Measurements from ENCODE around the gene LRRC63. TPM values are rescaled to one million over a fixed set of nuclear protein-coding genes. Genes with fewer than 3 reads are reported as not detected.

Gene LRRC63
- total and polyA plus RNA-seq, 9 of the 15 experiments (the other 6 are each of a cell fraction or from before 2014, with no cell fraction given), result 0.07 to 0.41 (median 0.24) TPM; not detected in 1

DNA sequence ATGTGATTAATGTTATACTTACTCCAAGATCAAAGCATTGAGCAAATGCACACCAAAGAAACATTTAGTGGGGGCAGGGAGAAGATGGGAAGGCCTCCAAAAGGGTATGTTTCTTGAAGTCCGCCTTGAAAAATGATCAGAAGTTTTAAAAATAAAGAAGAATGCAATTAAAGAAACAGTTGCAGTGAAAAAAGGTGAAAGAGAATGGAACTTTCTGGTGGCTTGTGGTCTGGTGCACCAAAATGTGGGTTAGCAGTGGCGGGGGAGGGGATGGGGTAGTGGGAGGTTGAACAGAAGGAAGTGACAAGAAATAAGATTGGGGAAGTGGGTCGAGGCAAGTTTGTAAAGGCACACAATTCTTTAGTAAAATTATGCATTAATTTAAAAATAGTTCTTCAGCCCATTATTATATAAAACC is 32.2 kb upstream of the LRRC63 start:
- FAIRE-seq (no peak), ATAC-seq (peak; percentile 45), DNase-seq (ENCODE audit: extremely low read depth in 1 of 4, low spot score in 3 of 4) (peak; percentile 36 to 50 (median 43))
- Histone ChIP-seq H3K9me1 (ENCODE audit: control insufficient read depth, insufficient read depth, low read length) (no peaks in the 10 kb centered on the region), H3K36me3 (ENCODE audit: control insufficient read depth, insufficient read depth, low read length) (peaks cover 37% of the 10 kb centered on the region; the same call in 1 of the 3 replicates), H3K9ac (ENCODE audit: insufficient read depth in 1 of 2, low read depth in 2 of 2, low read length in 2 of 2) (peak overlapping the region in 1 of 2 experiments; percentile 89; a peak in 1 of 4 replicates), H3K4me1 (replicated peaks in 1 of 2; ENCODE audit: control insufficient read depth in 2 of 2, insufficient read depth in 2 of 2, low read length in 2 of 2) (peaks cover 9 to 38% of the 10 kb centered on the region in 2 experiments; a peak in 4 of 5 replicates), H3K4me3 (peak overlapping the region; percentile 70), H3K79me2 (ENCODE audit: control insufficient read depth, insufficient read depth, low read length) (peaks cover 75% of the 10 kb centered on the region), H3K4me2 (ENCODE audit: insufficient read depth, low read length) (peak overlapping the region; percentile 46; the same call in 1 of the 2 replicates), H2AFZ (ENCODE audit: low read depth, low read length) (no peak overlapping the region), H4K20me1 (replicated peaks; ENCODE audit: control insufficient read depth, insufficient read depth, low read length) (no peaks in the 10 kb centered on the region; the same call in 1 of the 2 replicates), H3K9me3 (replicated peaks; ENCODE audit: control insufficient read depth, insufficient read depth, low read depth, low read length) (no peaks in the 10 kb centered on the region), H3K27me3 (ENCODE audit: control insufficient read depth in 2 of 2, insufficient read depth in 2 of 2, low read length in 2 of 2) (no peaks in the 10 kb centered on the region), H3K27ac (ENCODE audit: extremely low read depth, low read depth, low read length) (peak overlapping the region; percentile 98; the same call in 2 of the 3 replicates)
- ChIA-PET CTCF (ENCODE audit: low intra/inter-chr PET ratio) (no interaction called here), POLR2A (interaction anchor here (1.0 to 1.3 kb wide), 3 partner anchors 8 to 13 kb away, joined by 3 to 8 read pairs (median 4); no protein-coding TSS in a partner anchor)
- 8% methylated on average over 3 of the region's 3 CpGs for WGBS (ENCODE audit: insufficient coverage, low coverage, missing lambda C conversion rate)
- no TSS peak for BruUV-seq (replicated peaks)
- in situ Hi-C loops (cut with MboI), result no loop called here
- intact Hi-C loops (cut with micrococcal nuclease), result no loop called here
- TF ChIP-seq MLLT1 (IDR thresholded peaks at IDR 0.05) (peak in 1 of 2 experiments; percentile 38; a peak in 1 of 4 replicates), E2F3 (CRISPR knock-in tag; IDR thresholded peaks at IDR 0.05) (no peak), MLX (CRISPR knock-in tag; conservative IDR thresholded peaks at IDR 0.05) (no peak), ZFPM2 (CRISPR knock-in tag; IDR thresholded peaks at IDR 0.05) (no peak), ZBTB1 (CRISPR knock-in tag; IDR thresholded peaks at IDR 0.05; ENCODE audit: borderline replicate concordance, low read depth) (no peak), ZNF444 (CRISPR knock-in tag; IDR thresholded peaks at IDR 0.05) (0 out of 2 replicates have a peak, but pooled peaks have one; percentile 50), ZNF239 (CRISPR knock-in tag; IDR thresholded peaks at IDR 0.05) (no peak), NR2C2 (CRISPR knock-in tag; IDR thresholded peaks at IDR 0.05) (no peak), NR2C2 (tag; IDR thresholded peaks at IDR 0.05) (peak; percentile 11; the same call in 1 of the 2 replicates), TRIM28 (IDR thresholded peaks at IDR 0.05) (no peak), ZKSCAN8 (CRISPR knock-in tag; IDR thresholded peaks at IDR 0.05) (no peak), SPI1 (IDR thresholded peaks at IDR 0.05; ENCODE audit: borderline replicate concordance, low read depth, low read length) (peak; percentile 90), BACH1 (tag; IDR thresholded peaks at IDR 0.05) (no peak), ZFP91 (CRISPR knock-in tag; IDR thresholded peaks at IDR 0.05) (no peak), EGR1 (conservative IDR thresholded peaks at IDR 0.05) (peak; percentile 32; the same call in 1 of the 2 replicates), SMARCA4 (IDR thresholded peaks at IDR 0.05) (peak; percentile 33; the same call in 1 of the 2 replicates)
- TF ChIP-seq, protein P1, sequence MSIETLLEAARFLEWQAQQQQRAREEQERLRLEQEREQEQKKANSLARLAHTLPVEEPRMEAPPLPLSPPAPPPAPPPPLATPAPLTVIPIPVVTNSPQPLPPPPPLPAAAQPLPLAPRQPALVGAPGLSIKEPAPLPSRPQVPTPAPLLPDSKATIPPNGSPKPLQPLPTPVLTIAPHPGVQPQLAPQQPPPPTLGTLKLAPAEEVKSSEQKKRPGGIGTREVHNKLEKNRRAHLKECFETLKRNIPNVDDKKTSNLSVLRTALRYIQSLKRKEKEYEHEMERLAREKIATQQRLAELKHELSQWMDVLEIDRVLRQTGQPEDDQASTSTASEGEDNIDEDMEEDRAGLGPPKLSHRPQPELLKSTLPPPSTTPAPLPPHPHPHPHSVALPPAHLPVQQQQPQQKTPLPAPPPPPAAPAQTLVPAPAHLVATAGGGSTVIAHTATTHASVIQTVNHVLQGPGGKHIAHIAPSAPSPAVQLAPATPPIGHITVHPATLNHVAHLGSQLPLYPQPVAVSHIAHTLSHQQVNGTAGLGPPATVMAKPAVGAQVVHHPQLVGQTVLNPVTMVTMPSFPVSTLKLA (conservative IDR thresholded peaks at IDR 0.05), result no peak

All from K562 (cell line).